ENCODE data around the gene SKIC2.
"Not testable (repeated sequence)": the region's sequence is repeated elsewhere in the genome, so short reads cannot be mapped to it uniquely, and the experiment has no call there.

DNA sequence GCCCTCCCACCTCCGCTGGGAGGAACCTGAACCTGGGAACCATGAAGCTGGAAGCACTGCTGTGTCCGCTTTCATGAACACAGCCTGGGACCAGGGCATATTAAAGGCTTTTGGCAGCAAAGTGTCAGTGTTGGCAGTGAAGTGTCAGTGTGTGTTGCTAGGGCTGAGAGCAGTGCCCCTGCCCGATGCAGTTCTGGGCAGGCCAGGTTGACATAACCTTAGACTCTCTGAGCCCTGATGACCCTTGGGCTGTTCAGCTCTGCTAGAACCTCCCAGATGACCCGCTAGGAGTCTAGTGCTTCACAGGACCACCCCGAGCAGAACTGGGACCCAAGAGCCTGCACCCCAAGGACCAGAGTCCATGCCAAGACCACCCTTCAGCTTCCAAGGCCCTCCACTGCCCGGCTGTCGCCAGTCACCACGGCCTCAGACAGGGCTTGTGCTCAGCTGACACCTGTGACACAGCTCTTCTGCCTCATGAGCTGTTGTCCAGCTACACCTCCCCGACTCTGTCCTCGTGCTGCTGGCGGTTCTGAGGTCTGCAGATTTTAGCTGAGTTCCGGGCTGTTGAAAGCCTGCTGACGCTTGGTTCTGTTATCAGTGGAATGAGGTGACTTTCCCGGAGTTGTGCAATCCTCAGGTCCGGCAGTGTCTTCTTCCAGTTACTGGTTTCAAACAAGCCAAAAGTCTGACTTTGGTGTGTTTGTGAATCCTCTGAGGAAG is 43.7 kb downstream of the SKIC2 start:
- not testable (repeated sequence) for TF ChIP-seq POLR2A (IDR thresholded peaks at IDR 0.05)
- TF ChIP-seq, protein P1, sequence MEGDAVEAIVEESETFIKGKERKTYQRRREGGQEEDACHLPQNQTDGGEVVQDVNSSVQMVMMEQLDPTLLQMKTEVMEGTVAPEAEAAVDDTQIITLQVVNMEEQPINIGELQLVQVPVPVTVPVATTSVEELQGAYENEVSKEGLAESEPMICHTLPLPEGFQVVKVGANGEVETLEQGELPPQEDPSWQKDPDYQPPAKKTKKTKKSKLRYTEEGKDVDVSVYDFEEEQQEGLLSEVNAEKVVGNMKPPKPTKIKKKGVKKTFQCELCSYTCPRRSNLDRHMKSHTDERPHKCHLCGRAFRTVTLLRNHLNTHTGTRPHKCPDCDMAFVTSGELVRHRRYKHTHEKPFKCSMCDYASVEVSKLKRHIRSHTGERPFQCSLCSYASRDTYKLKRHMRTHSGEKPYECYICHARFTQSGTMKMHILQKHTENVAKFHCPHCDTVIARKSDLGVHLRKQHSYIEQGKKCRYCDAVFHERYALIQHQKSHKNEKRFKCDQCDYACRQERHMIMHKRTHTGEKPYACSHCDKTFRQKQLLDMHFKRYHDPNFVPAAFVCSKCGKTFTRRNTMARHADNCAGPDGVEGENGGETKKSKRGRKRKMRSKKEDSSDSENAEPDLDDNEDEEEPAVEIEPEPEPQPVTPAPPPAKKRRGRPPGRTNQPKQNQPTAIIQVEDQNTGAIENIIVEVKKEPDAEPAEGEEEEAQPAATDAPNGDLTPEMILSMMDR (IDR thresholded peaks at IDR 0.05), result not testable (repeated sequence)
